ENCODE results near the gene GRHPR.

DNA sequence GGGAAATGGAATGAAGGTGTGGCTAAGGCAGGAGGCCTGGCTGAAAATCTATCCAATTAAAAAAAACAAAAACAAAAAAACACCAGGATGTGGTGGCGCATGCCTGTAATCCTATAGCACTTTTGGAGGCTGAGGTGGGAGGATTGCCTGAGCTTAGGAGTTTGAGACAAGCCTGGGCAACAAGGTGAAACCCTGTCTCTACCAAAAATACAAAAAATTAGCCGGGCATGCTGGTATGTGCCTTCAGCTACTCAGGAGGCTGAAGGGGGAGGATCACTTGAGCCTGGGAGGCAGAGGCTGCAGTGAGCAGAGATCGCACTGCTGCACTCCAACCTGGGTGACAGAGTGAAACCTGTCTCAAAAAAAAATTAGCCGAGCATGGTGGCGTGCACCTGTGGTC lies 21.1 kb downstream of the GRHPR start:
- TF ChIP-seq, protein P1, sequence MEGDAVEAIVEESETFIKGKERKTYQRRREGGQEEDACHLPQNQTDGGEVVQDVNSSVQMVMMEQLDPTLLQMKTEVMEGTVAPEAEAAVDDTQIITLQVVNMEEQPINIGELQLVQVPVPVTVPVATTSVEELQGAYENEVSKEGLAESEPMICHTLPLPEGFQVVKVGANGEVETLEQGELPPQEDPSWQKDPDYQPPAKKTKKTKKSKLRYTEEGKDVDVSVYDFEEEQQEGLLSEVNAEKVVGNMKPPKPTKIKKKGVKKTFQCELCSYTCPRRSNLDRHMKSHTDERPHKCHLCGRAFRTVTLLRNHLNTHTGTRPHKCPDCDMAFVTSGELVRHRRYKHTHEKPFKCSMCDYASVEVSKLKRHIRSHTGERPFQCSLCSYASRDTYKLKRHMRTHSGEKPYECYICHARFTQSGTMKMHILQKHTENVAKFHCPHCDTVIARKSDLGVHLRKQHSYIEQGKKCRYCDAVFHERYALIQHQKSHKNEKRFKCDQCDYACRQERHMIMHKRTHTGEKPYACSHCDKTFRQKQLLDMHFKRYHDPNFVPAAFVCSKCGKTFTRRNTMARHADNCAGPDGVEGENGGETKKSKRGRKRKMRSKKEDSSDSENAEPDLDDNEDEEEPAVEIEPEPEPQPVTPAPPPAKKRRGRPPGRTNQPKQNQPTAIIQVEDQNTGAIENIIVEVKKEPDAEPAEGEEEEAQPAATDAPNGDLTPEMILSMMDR (IDR thresholded peaks at IDR 0.05): no peak
- TF ChIP-seq POLR2A (IDR thresholded peaks at IDR 0.05): no peak

Measured in right lobe of liver (tissue), 4 donors.